IMR-90 (cell line): ENCODE data around the gene ZNF593.

Experiments
- CEBPB ChIP-seq: IDR thresholded peaks from 2 replicates; pipeline ENCODE4 v1.6.1; 2012; ENCODE audit warnings: low read depth, low read length, improper control_type of control experiment
- CTCF ChIP-seq: conservative IDR thresholded peaks from 2 replicates; pipeline ENCODE4 v1.5.1; 2012; ENCODE audit warnings: mild to moderate bottlenecking, low read depth, low read length, improper control_type of control experiment
- MAZ ChIP-seq: IDR thresholded peaks from 2 replicates; pipeline ENCODE4 v1.6.1; 2012; ENCODE audit warnings: low read depth, mild to moderate bottlenecking, low read length, improper control_type of control experiment, moderate library complexity, borderline replicate concordance

- no peak for TF ChIP-seq CTCF
- no peak for TF ChIP-seq CEBPB
- no peak for TF ChIP-seq MAZ
These were observed 39.9 kb upstream of the ZNF593 start for GRCh38 chr1:26129778-26130177.
